H1 (cell line): ENCODE data around the gene TXNDC5. TPM values are rescaled to one million over a fixed set of nuclear protein-coding genes. Genes with fewer than 3 reads are reported as not detected.

ENCODE experiments used
- CTCF ChIA-PET: fragments of 300-600 bp; sonication (Branson Sonifier 250); formaldehyde crosslinking; loops from one replicate; lab custom pipeline; 2021; ENCODE audit not compliant: partially characterized antibody; lab: Charles Lee
- POLR2A ChIA-PET: fragments of 300-600 bp; sonication (Branson Sonifier 250); formaldehyde crosslinking; loops from one replicate; lab custom pipeline; 2021; ENCODE audit warnings: inconsistent platforms; ENCODE audit not compliant: partially characterized antibody; lab: Charles Lee
- DNase-seq, 2 experiments: peaks; one replicate each; pipeline versions ENCODE4 v3.0.0 to v3.0.0-alpha.2; 2010 to 2022; ENCODE audit warnings: low spot score in 2 of 2, low read depth in 1 of 2, mixed read lengths in 1 of 2
- FAIRE-seq: peaks from 2 replicates; lab custom pipeline; 2011; peaks lifted over from hg19 to GRCh38; lab: Jason Lieb, UNC
- H2AFZ ChIP-seq: 2 replicates; pipeline ENCODE4 v1.8.1; 2012; ENCODE audit warnings: low read length, inconsistent platforms
- H2AK5ac ChIP-seq: 2 replicates; pipeline ENCODE4 v1.6.1; 2013; ENCODE audit warnings: low read depth, low read length
- H2BK120ac ChIP-seq: replicated peaks from 2 replicates; pipeline ENCODE3; 2013; ENCODE audit warnings: low read depth, low read length, inconsistent platforms
- H2BK12ac ChIP-seq: 2 replicates; pipeline ENCODE4 v1.6.1; 2013; ENCODE audit warnings: low read depth, low read length
- H2BK15ac ChIP-seq: 2 replicates; pipeline ENCODE4 v1.6.1; 2013; ENCODE audit warnings: low read length
- H2BK20ac ChIP-seq: 2 replicates; pipeline ENCODE4 v1.6.1; 2013; ENCODE audit warnings: low read length
- H2BK5ac ChIP-seq: 2 replicates; pipeline ENCODE4 v1.6.1; 2013; ENCODE audit warnings: low read depth, low read length
- H3K14ac ChIP-seq: 2 replicates; pipeline ENCODE4 v1.6.1; 2013; ENCODE audit warnings: inconsistent platforms; ENCODE audit not compliant: insufficient read length
- H3K18ac ChIP-seq: 2 replicates; pipeline ENCODE4 v1.6.1; 2013; ENCODE audit warnings: low read length; ENCODE audit errors: extremely low read depth
- H3K23ac ChIP-seq: 2 replicates; pipeline ENCODE4 v1.6.1; 2013; ENCODE audit warnings: inconsistent platforms; ENCODE audit not compliant: insufficient read length
- H3K23me2 ChIP-seq: 2 replicates; pipeline ENCODE4 v1.6.1; 2013; ENCODE audit warnings: low read depth, low read length
- H3K27ac ChIP-seq: 2 replicates; pipeline ENCODE4 v1.6.1; 2011; ENCODE audit warnings: low read depth, low read length, inconsistent platforms
- H3K27me3 ChIP-seq, 4 experiments: replicated peaks in 1 of 4; 1 replicate in 1 of 4; 2 replicates in 3 of 4; pipeline versions ENCODE4 v1.6.1 to v1.8.1; 2011 to 2013; ENCODE audit warnings: low read length in 3 of 4, mild to moderate bottlenecking in 3 of 4, inconsistent platforms in 2 of 4, mixed read lengths in 2 of 4, moderate library complexity in 1 of 4; ENCODE audit not compliant: control insufficient read depth in 3 of 4, insufficient read depth in 3 of 4; ENCODE audit errors: extremely low read depth in 1 of 4
- H3K36me3 ChIP-seq, 4 experiments: 2 replicates each; pipeline versions ENCODE4 v1.6.1 to v1.8.1; 2011 to 2013; ENCODE audit warnings: mild to moderate bottlenecking in 4 of 4, low read length in 3 of 4, moderate library complexity in 2 of 4, control low read depth in 1 of 4, inconsistent platforms in 1 of 4; ENCODE audit not compliant: insufficient read depth in 4 of 4, control insufficient read depth in 2 of 4
- H3K4ac ChIP-seq: replicated peaks from 2 replicates; pipeline ENCODE3; 2013; ENCODE audit warnings: low read length, low read depth, mixed read lengths, inconsistent platforms; ENCODE audit not compliant: insufficient read length
- H3K4me1 ChIP-seq, 4 experiments: replicated peaks in 1 of 4; 1 replicate in 1 of 4; 2 replicates in 3 of 4; pipeline versions ENCODE4 v1.6.1 to v1.8.1; 2011 to 2013; ENCODE audit warnings: low read length in 3 of 4, inconsistent platforms in 2 of 4, mixed read lengths in 1 of 4; ENCODE audit not compliant: insufficient read depth in 4 of 4, control insufficient read depth in 3 of 4
- H3K4me2 ChIP-seq, 2 experiments: 2 replicates each; pipeline versions ENCODE4 v1.6.1 to v1.8.1; 2011 to 2013; ENCODE audit warnings: low read depth in 2 of 2, low read length in 2 of 2, control low read depth in 1 of 2, inconsistent platforms in 1 of 2, mild to moderate bottlenecking in 1 of 2; ENCODE audit not compliant: insufficient read depth in 1 of 2
- H3K4me3 ChIP-seq, 4 experiments: fragments of 200-600, 300-600 bp in 1 of 4; sonication (generic), shearing (Covaris generic), sonication (Bioruptor Twin) in 1 of 4; 2 replicates each; pipeline versions ENCODE4 v1.5.1 to v1.8.1; 2011 to 2016; ENCODE audit warnings: low read length in 4 of 4, low read depth in 3 of 4, control low read depth in 2 of 4, inconsistent platforms in 2 of 4, mild to moderate bottlenecking in 2 of 4, mixed read lengths in 1 of 4, moderate library complexity in 1 of 4; ENCODE audit not compliant: insufficient read depth in 2 of 4; ENCODE audit errors: extremely low read depth in 1 of 4
- H3K56ac ChIP-seq: replicated peaks from 2 replicates; pipeline ENCODE3; 2013; ENCODE audit warnings: low read depth, mild to moderate bottlenecking, mixed read lengths, low read length, inconsistent platforms; ENCODE audit not compliant: insufficient read length
- H3K79me1 ChIP-seq: 2 replicates; pipeline ENCODE4 v1.6.1; 2013; ENCODE audit warnings: low read depth, low read length, control low read depth
- H3K79me2 ChIP-seq, 2 experiments: 2 replicates each; pipeline versions ENCODE4 v1.6.1 to v1.8.1; 2012 to 2013; ENCODE audit warnings: low read length in 2 of 2, mild to moderate bottlenecking in 2 of 2, inconsistent platforms in 1 of 2; ENCODE audit not compliant: insufficient read depth in 2 of 2, control insufficient read depth in 1 of 2
- H3K9ac ChIP-seq, 4 experiments: replicated peaks in 1 of 4; 1 replicate in 1 of 4; 2 replicates in 3 of 4; pipeline versions ENCODE4 v1.6.1 to v1.8.1; 2011 to 2013; ENCODE audit warnings: low read depth in 3 of 4, low read length in 3 of 4, control low read depth in 2 of 4, mild to moderate bottlenecking in 2 of 4, moderate library complexity in 2 of 4, inconsistent platforms in 1 of 4; ENCODE audit errors: extremely low read depth in 1 of 4
- H3K9me3 ChIP-seq, 2 experiments: 2 replicates each; pipeline versions ENCODE4 v1.6.1 to v1.8.1; 2012 to 2013; ENCODE audit warnings: mild to moderate bottlenecking in 2 of 2, moderate library complexity in 2 of 2, control low read depth in 1 of 2, inconsistent platforms in 1 of 2, low read depth in 1 of 2, low read length in 1 of 2, mixed read lengths in 1 of 2; ENCODE audit not compliant: insufficient read depth in 2 of 2
- H4K20me1 ChIP-seq, 2 experiments: replicated peaks in 1 of 2; 2 replicates each; pipeline versions ENCODE3 to v1.8.1; 2011 to 2013; ENCODE audit warnings: inconsistent platforms in 2 of 2, low read length in 2 of 2, mild to moderate bottlenecking in 1 of 2; ENCODE audit not compliant: insufficient read depth in 2 of 2, control insufficient read depth in 1 of 2
- H4K5ac ChIP-seq: 2 replicates; pipeline ENCODE4 v1.6.1; 2013; ENCODE audit warnings: low read length, low read depth, mixed read lengths, inconsistent platforms; ENCODE audit not compliant: insufficient read length
- H4K8ac ChIP-seq: 2 replicates; pipeline ENCODE4 v1.8.0; 2013; ENCODE audit warnings: mild to moderate bottlenecking, moderate library complexity, low read length, inconsistent platforms; ENCODE audit not compliant: insufficient read depth; ENCODE audit errors: extremely low read depth
- H4K91ac ChIP-seq: replicated peaks from 2 replicates; pipeline ENCODE3; 2013; ENCODE audit warnings: low read length, mixed read lengths, inconsistent platforms; ENCODE audit not compliant: insufficient read length
- BRCA1 ChIP-seq: IDR thresholded peaks from 2 replicates; pipeline ENCODE4 v1.6.1; 2012; ENCODE audit warnings: low read depth, low read length, improper control_type of control experiment
- CTBP2 ChIP-seq: IDR thresholded peaks from 2 replicates; pipeline ENCODE4 v1.7.0; 2011; ENCODE audit warnings: borderline replicate concordance, mild to moderate bottlenecking, moderate library complexity, mixed read lengths, low read length; ENCODE audit not compliant: insufficient read depth, insufficient read length
- POU5F1 ChIP-seq: IDR thresholded peaks from 2 replicates; pipeline ENCODE4 v1.6.1; 2011; ENCODE audit warnings: low read depth, mild to moderate bottlenecking, low read length, moderate library complexity
- TCF12 ChIP-seq: IDR thresholded peaks from 2 replicates; pipeline ENCODE4 v1.6.1; 2011; ENCODE audit warnings: low read depth, mild to moderate bottlenecking, low read length
- WGBS, 2 experiments: shearing (Covaris generic) in 1 of 2; methylation state at CpG; one replicate each; pipeline versions ENCODE4 v1.1.6 to v1.1.7; 2013 to 2015; ENCODE audit warnings: low lambda C conversion rate in 2 of 2, mixed read lengths in 2 of 2, inconsistent platforms in 1 of 2, low coverage in 1 of 2, missing lambda C conversion rate in 1 of 2; ENCODE audit not compliant: insufficient replicate concordance in 2 of 2, insufficient coverage in 1 of 2, insufficient read length in 1 of 2; ENCODE audit errors: extremely low coverage in 1 of 2, missing lambda C conversion rate in 1 of 2; 5-methylcytosine and 5-hydroxymethylcytosine counted together
- polyA plus RNA-seq, 7 experiments: library from polyadenylated mRNA; depleted of rRNA in 3 of 7; stranded (reverse) in 5 of 7; unstranded in 2 of 7; fragments of >200 nt in 5 of 7; fragments of 200-250 nt in 2 of 7; gene quantifications; 1 replicate in 5 of 7; 2 replicates in 1 of 7; 4 replicates in 1 of 7; pipeline versions ENCODE4 v1.2.1 to v1.2.3, GENCODE V29; 2011 to 2013; ENCODE audit warnings: missing spikeins in 2 of 7, mixed read lengths in 2 of 7
- total RNA-seq: library from RNA; stranded (reverse); fragmentation: NEBNext Ultra II Directional; extraction: Animal tissue kit (Norgen Biotek cat#: 25700); gene quantifications from 2 replicates; pipeline ENCODE4 v1.2.1, GENCODE V29; 2021

The TXNDC5 gene
- total and polyA plus RNA-seq, 2 of the 8 experiments (the other 6 are each of a cell fraction or from before 2014, with no cell fraction given) = 114 to 172 TPM

DNA sequence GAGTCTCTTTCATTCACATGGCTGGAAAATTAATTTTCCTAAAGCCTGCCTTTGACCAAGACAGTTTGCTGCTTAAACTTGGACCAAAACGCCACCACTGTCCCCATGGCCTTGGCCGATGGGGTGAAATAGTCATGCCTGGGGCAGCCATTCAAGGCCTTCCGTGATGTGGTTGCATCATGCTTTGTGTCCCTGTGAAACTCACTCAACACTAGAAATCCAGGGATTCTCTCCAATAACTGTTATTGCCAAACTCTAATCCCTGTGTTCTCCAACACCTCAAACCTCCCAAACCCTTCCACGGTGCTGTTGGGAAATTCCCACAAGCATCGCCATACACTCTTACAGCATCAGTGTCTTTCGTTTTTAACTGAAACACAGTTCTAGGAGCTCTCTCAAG is 1.4 kb upstream of the TXNDC5 start:
- no peak overlapping the region for H3K4me3 ChIP-seq
- no peak overlapping the region for H3K18ac ChIP-seq
- H3K56ac ChIP-seq = no peak overlapping the region
- H2BK5ac ChIP-seq = no peak overlapping the region
- H2BK120ac ChIP-seq = no peak overlapping the region
- FAIRE-seq = no peak
- CTCF ChIA-PET = no interaction called here
- no peak overlapping the region; a peak in 1 of 4 replicates for H3K4me2 ChIP-seq
- peaks cover 2 to 9% (median 3%) of the 10 kb centered on the region in 4 experiments; a peak in 5 of 7 replicates for H3K4me1 ChIP-seq
- H3K36me3 ChIP-seq = no peaks in the 10 kb centered on the region
- no peak overlapping the region for H4K5ac ChIP-seq
- H3K27me3 ChIP-seq = peaks cover 0 to 14% (median 3%) of the 10 kb centered on the region in 4 experiments; a peak in 4 of 7 replicates
- POLR2A ChIA-PET = interaction anchor here (1.0 kb wide), 1 partner anchor 24 kb away, joined by 6 read pairs; no protein-coding TSS in a partner anchor
- H3K14ac ChIP-seq = no peak overlapping the region
- 0 out of 2 replicates have a peak overlapping the region, but pooled peaks have one; percentile 17 for H2BK12ac ChIP-seq
- peaks cover 11 to 28% of the 10 kb centered on the region in 2 experiments; a peak in 3 of 4 replicates for H3K79me2 ChIP-seq
- no peak overlapping the region for H3K4ac ChIP-seq
- DNase-seq = no peak
- no peak overlapping the region for H3K9ac ChIP-seq
- no peak overlapping the region for H4K91ac ChIP-seq
- H3K9me3 ChIP-seq = no peaks in the 10 kb centered on the region
- no peak overlapping the region for H2AK5ac ChIP-seq
- 0 out of 2 replicates have a peak overlapping the region, but pooled peaks have one; percentile 16 for H2BK15ac ChIP-seq
- 94% methylated on average over 6 of the region's 6 CpGs; no CpG with 5 or more reads in 1 of the 2 experiments for WGBS, 2 experiments
- peaks cover 3 to 6% of the 10 kb centered on the region in 2 experiments for H4K20me1 ChIP-seq
- no peak overlapping the region for H3K23ac ChIP-seq
- peaks cover 9% of the 10 kb centered on the region for H3K79me1 ChIP-seq
- H3K27ac ChIP-seq = no peak overlapping the region
- peaks cover 6% of the 10 kb centered on the region; the same call in 1 of the 2 replicates for H3K23me2 ChIP-seq
- no peak overlapping the region for H2AFZ ChIP-seq
- H4K8ac ChIP-seq = no peak overlapping the region
- H2BK20ac ChIP-seq = no peak overlapping the region
- TF ChIP-seq BRCA1 (no peak), CTBP2 (no peak), POU5F1 (no peak), TCF12 (no peak)
